ENCODE measurements around the gene CARD11.

- TF ChIP-seq, protein P1, sequence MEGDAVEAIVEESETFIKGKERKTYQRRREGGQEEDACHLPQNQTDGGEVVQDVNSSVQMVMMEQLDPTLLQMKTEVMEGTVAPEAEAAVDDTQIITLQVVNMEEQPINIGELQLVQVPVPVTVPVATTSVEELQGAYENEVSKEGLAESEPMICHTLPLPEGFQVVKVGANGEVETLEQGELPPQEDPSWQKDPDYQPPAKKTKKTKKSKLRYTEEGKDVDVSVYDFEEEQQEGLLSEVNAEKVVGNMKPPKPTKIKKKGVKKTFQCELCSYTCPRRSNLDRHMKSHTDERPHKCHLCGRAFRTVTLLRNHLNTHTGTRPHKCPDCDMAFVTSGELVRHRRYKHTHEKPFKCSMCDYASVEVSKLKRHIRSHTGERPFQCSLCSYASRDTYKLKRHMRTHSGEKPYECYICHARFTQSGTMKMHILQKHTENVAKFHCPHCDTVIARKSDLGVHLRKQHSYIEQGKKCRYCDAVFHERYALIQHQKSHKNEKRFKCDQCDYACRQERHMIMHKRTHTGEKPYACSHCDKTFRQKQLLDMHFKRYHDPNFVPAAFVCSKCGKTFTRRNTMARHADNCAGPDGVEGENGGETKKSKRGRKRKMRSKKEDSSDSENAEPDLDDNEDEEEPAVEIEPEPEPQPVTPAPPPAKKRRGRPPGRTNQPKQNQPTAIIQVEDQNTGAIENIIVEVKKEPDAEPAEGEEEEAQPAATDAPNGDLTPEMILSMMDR (IDR thresholded peaks at IDR 0.05) = no peak
- TF ChIP-seq POLR2A (IDR thresholded peaks at IDR 0.05; ENCODE audit: low read depth) (no peak), EP300 (IDR thresholded peaks at IDR 0.05) (no peak), POLR2AphosphoS5 (IDR thresholded peaks at IDR 0.05) (no peak)
Observed at GRCh38 chr7:2983586-2983985, 60.1 kb downstream of the CARD11 start.

Data from esophagus muscularis mucosa (tissue), 4 donors.